Muscle of leg (tissue), 11 donors: Measurements from ENCODE around the gene CPVL. TPM values are rescaled to one million over a fixed set of nuclear protein-coding genes. Genes with fewer than 3 reads are reported as not detected.

ENCODE experiments used
- DNase-seq: peaks from one replicate; pipeline ENCODE4 v3.0.0; 2013
- H3K27ac ChIP-seq: one replicate; pipeline ENCODE4 v1.5.1; 2013; ENCODE audit warnings: mild to moderate bottlenecking, low read length, control low read depth
- H3K27me3 ChIP-seq: one replicate; pipeline ENCODE4 v1.6.1; 2013; ENCODE audit warnings: low read length; ENCODE audit not compliant: control insufficient read depth, insufficient read depth
- H3K36me3 ChIP-seq: one replicate; pipeline ENCODE4 v1.6.1; 2013; ENCODE audit warnings: low read length; ENCODE audit not compliant: control insufficient read depth, insufficient read depth
- H3K4me1 ChIP-seq: one replicate; pipeline ENCODE4 v1.6.1; 2013; ENCODE audit warnings: low read length; ENCODE audit not compliant: control insufficient read depth, insufficient read depth
- H3K4me3 ChIP-seq: one replicate; pipeline ENCODE4 v1.5.1; 2013; ENCODE audit warnings: low read length, control low read depth
- H3K9me3 ChIP-seq: replicated peaks from 2 replicates; pipeline ENCODE4 v1.6.1; 2013; ENCODE audit warnings: low read depth, low read length; ENCODE audit not compliant: control insufficient read depth
- WGBS: methylation state at CpG from one replicate; pipeline ENCODE4 v1.1.5; 2013; ENCODE audit warnings: missing lambda C conversion rate; ENCODE audit not compliant: insufficient coverage; 5-methylcytosine and 5-hydroxymethylcytosine counted together
- polyA plus RNA-seq, 8 donors: library from polyadenylated mRNA; unstranded; fragments of 120-200 nt; gene quantifications; one replicate each; pipeline versions ENCODE4 v1.2.1 to v1.2.3, GENCODE V29; 2013; ENCODE audit warnings: inconsistent platforms in 1 of 8, low replicate concordance in 1 of 8; ENCODE audit not compliant: insufficient read length in 8 of 8, insufficient read depth in 1 of 8
- total RNA-seq: library from RNA; stranded (reverse); fragments of 120-200 nt; gene quantifications from one replicate; pipeline ENCODE4 v1.2.4, GENCODE V29; 2013

Gene CPVL
- total and polyA plus RNA-seq, 9 donors = 16.8 to 45.4 (median 24.3) TPM

DNA sequence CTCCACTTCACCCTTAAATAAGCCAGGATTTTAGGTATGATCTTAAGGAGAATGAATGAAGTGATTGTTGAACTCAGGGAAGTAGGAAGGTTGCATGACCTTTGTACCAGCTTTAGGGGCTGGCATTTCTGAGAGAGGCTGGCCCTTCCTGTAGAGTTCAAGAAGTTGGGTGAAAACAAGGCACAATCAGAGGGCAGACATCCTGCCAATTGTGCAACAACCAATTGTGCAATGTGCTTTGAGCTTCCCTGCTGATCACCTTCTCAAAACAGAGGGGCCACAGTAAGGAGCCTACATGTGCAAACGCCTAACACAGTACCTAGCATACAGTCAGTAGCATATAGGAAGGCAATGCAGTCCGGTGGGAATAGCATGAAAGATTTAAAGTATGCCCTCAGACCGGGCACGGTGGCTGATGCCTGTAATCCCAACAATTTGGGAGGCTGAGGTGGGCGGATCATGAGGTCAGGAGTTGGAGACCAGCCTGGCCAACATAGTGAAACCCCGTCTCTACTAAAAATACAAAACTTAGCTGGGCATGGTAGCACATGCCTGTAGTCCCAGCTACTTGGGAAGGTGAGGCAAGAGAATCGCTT is 5.4 kb downstream of the CPVL start:
- DNase-seq = peak; percentile 41

DNA sequence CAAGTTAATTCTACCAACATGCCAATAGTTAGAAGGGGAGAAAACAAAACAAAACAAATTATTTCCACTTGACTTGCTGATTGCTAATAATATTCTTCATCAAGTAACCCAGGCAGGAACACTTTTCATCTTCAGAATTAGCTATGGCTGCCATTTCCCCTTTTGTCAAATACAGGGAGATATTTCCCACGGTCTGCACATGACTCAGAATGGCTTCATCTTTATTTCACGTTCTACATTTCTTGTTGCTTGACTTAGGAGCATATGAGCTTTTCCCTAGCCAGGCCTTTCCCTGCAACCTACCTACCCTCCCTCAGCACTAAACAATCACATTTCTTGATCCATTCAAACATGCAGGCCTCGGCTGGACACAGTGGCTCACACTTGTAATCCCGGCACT is 6.5 kb downstream of the CPVL start:
- Histone ChIP-seq H3K27me3 (peaks cover 4% of the 10 kb centered on the region), H3K9me3 (peaks cover 2% of the 10 kb centered on the region), H3K27ac (no peak overlapping the region), H3K4me1 (no peaks in the 10 kb centered on the region), H3K4me3 (no peak overlapping the region), H3K36me3 (no peaks in the 10 kb centered on the region)
- WGBS = 71% methylated on average over 4 of the region's 4 CpGs
- no peak for DNase-seq

More for the DNA sequence above, 5.4 kb downstream of the CPVL start:
- WGBS = 100% methylated on average over 1 of the region's 7 CpGs
- no peak overlapping the region for H3K27ac ChIP-seq
- H3K4me1 ChIP-seq = peaks cover 6% of the 10 kb centered on the region
- H3K36me3 ChIP-seq = no peaks in the 10 kb centered on the region
- no peaks in the 10 kb centered on the region for H3K9me3 ChIP-seq
- no peak overlapping the region for H3K4me3 ChIP-seq
- H3K27me3 ChIP-seq = peaks cover 11% of the 10 kb centered on the region

DNA sequence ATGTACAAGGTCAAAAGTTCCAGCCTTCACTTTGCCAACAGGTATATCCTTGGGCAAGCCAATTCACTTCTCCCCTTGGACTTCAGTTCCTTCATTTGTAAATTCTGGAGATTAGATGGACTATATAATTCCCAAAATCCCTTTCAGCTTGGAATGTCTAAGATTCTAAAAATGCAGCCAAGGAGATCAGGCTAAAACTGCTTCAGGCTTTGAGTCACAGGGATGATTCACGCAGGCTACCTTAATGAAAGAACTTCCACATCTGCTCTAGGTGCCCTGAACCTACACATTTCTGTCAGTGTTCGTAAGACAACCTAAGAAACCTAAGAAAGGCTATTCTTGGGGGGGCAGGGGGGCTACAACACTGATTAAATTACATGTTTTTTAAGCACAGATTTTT is 7.1 kb downstream of the CPVL start:
- Histone ChIP-seq H3K27ac (no peak overlapping the region), H3K4me3 (no peak overlapping the region), H3K36me3 (no peaks in the 10 kb centered on the region), H3K27me3 (peaks cover 2% of the 10 kb centered on the region), H3K4me1 (no peaks in the 10 kb centered on the region), H3K9me3 (peaks cover 2% of the 10 kb centered on the region)
- no CpG with 5 or more reads among the region's 2 CpGs for WGBS
- DNase-seq = no peak

DNA sequence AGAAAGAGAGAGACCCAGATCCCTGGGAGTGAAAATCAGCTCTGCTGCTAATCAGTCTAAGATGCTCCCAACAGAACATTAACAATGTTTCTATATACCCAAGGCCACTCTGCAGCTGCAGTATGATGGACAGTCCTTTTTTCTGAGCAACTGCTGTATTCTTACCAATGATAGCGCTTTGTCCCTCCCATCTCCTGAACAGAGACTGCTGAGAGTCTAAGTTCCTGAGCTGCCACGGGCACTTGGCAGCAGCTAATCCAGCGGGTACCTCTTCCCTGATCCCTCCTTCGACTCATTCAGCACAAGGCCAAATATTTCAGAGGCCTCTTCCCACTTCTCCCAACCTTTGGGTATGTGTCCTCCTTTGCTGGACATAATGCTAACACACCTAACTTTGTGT is 7.7 kb downstream of the CPVL start:
- Histone ChIP-seq H3K4me1 (no peaks in the 10 kb centered on the region), H3K9me3 (peaks cover 2% of the 10 kb centered on the region), H3K36me3 (no peaks in the 10 kb centered on the region), H3K4me3 (no peak overlapping the region), H3K27ac (no peak overlapping the region), H3K27me3 (no peaks in the 10 kb centered on the region)
- DNase-seq = no peak
- WGBS = 63% methylated on average over 4 of the region's 4 CpGs

DNA sequence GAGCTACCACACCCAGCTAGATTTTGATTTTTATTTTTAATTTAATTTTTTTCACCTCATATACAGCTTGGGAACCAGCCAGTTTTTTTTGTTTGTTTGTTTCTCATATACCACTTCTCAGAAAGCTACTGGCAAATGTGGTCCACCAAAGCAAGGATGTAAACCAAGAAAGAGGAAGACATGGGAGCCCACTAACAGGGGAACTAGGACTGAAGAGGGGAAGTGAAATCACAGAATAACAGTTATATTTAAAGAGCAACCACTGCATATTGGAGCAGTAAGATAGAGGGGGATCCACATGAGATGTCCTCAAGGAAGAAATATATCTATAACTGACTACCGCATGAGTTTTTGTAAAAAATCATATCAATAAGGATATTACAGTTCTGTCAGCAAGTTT is 10.5 kb downstream of the CPVL start:
- H3K4me3 ChIP-seq = no peak overlapping the region
- H3K4me1 ChIP-seq = no peaks in the 10 kb centered on the region
- no peaks in the 10 kb centered on the region for H3K27me3 ChIP-seq
- no peaks in the 10 kb centered on the region for H3K36me3 ChIP-seq
- no CpG with 5 or more reads among the region's 1 CpG for WGBS
- peak; percentile 16 for DNase-seq
- peaks cover 2% of the 10 kb centered on the region for H3K9me3 ChIP-seq
- H3K27ac ChIP-seq = no peak overlapping the region

DNA sequence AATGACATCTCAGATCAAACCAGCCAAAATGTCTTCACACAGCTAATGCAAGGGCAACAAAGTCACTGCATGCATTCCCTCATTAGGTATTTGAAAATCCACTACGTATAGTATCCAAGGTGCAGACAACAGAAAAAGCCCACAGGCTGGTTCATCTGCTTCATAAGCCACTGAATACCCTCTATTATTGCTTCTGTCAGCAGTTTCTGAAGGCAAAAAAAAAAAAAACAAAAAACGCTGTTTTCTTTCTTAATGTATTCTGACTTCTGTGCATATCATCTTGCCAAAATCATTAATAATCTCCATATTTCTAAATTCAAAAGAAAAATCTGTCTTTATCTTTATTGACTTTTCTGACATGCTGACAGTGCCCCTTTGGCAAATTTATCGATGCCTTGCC is 13.4 kb downstream of the CPVL start:
- Histone ChIP-seq H3K4me1 (no peaks in the 10 kb centered on the region), H3K36me3 (no peaks in the 10 kb centered on the region), H3K27me3 (no peaks in the 10 kb centered on the region), H3K27ac (no peak overlapping the region), H3K9me3 (peaks cover 2% of the 10 kb centered on the region), H3K4me3 (no peak overlapping the region)
- WGBS = 80% methylated on average over 1 of the region's 3 CpGs
- no peak for DNase-seq

DNA sequence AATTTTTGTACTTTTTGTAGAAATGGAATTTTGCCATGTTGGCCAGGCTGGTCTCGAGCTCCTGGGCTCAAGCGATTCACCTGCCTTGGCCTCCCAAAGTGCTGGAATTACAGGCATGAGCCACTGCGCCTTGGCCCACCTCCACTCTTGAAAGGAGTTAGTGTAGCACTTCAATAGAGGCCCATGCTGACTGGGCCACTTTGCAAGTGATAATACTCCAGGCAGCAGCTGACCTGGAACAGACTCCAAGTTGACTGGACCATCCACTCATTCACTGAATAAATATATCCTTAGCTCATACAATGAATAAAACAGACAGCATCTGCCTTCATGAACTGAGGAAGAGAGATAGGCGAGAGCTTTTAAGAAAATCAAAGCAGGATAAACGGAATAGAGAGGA is 14.7 kb downstream of the CPVL start:
- Histone ChIP-seq H3K27me3 (no peaks in the 10 kb centered on the region), H3K27ac (no peak overlapping the region), H3K4me1 (no peaks in the 10 kb centered on the region), H3K9me3 (peaks cover 2% of the 10 kb centered on the region), H3K4me3 (no peak overlapping the region), H3K36me3 (no peaks in the 10 kb centered on the region)
- 87% methylated on average over 5 of the region's 5 CpGs for WGBS
- no peak for DNase-seq

DNA sequence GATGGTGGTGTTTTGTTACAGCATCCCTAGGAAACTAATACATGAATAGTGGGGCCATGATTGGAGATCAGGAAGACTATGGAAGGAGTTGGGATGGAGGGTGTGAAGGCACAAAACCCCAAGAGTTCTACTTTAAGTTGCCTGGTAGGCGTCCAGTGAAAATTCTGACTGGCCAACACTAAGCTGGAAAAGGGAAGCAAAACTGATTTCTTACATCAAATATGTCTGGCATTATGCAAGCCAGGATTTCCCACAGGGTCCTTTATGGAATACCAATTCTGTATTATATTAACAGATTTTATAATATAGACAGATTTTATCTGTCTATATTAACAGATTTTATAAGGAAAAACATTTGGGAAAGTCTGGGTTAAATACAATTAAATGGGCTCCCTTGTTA is 16.2 kb downstream of the CPVL start:
- Histone ChIP-seq H3K4me1 (no peaks in the 10 kb centered on the region), H3K36me3 (no peaks in the 10 kb centered on the region), H3K27ac (no peak overlapping the region), H3K4me3 (no peak overlapping the region), H3K27me3 (no peaks in the 10 kb centered on the region), H3K9me3 (no peaks in the 10 kb centered on the region)
- DNase-seq = no peak
- WGBS = no CpG with 5 or more reads among the region's 1 CpG

DNA sequence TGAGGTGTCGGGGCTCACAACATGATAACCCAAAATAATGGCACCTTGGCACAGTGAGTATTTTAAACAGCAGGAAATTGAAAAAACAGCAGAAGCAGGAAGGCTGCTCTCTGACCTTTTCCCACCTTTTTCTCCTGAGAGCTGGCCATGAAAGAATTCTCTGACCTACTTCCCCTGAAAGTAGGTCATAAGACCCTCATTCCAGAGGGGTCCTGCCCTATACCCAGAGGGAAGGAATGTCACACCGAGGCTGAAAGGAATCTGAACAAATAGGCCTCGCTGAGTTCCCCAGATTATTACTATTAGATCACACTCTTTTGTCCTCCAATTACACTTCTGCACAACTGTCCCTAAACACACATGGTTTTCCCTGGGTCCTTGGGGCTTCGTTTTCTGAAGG is 18.8 kb downstream of the CPVL start:
- Histone ChIP-seq H3K27me3 (no peaks in the 10 kb centered on the region), H3K4me1 (no peaks in the 10 kb centered on the region), H3K27ac (no peak overlapping the region), H3K4me3 (no peak overlapping the region), H3K36me3 (no peaks in the 10 kb centered on the region), H3K9me3 (no peaks in the 10 kb centered on the region)
- no peak for DNase-seq
- WGBS = 50% methylated on average over 2 of the region's 4 CpGs

DNA sequence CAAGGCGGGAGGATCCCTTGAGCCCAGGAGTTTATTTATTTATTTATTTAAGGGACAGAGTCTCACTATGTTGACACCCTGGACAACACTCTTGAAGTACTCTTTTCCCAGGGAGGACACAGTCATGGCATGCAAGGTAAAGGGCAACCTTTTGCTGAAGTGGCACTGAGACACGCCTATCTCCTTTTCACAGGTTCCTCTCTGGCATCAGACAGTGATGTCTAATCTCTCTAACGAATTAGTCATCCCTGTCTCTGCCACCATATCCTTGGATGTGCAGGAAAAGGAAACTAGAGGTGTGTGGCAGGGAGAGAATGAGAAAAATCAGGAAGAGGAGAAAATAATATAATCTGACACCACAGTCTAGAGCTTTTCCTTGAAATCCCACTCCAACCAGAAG is 19.5 kb downstream of the CPVL start:
- no peaks in the 10 kb centered on the region for H3K4me1 ChIP-seq
- DNase-seq = no peak
- no CpG with 5 or more reads among the region's 3 CpGs for WGBS
- H3K27ac ChIP-seq = no peak overlapping the region
- no peaks in the 10 kb centered on the region for H3K36me3 ChIP-seq
- H3K4me3 ChIP-seq = no peak overlapping the region
- no peaks in the 10 kb centered on the region for H3K9me3 ChIP-seq
- H3K27me3 ChIP-seq = no peaks in the 10 kb centered on the region

DNA sequence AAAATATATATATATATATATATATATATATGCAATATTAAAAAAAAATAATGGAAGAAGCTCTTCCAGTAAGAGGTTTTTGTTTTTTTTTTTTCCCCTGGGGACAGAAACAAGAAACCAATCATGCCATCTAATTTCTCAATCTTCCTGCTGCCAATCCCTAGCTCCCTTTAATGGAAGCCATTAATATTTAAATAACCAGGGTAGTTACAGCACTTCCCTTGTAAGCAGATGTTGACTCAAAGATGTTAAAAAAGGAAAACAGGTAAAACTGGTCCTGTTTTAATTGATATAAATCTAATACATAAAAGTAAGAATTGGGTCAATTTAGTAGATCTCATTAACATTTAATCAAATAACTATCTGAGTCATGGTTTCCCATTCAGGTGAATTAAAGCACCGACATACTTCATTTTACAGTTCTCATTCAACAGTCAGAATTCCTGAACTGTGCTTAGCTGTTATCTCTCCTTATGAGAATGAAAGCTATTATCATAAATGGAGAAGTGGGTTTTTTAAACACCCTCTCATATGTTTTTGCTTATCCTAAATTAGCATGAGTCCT is 22.6 kb downstream of the CPVL start:
- WGBS = no CpG with 5 or more reads among the region's 1 CpG
- H3K36me3 ChIP-seq = no peaks in the 10 kb centered on the region
- H3K27me3 ChIP-seq = no peaks in the 10 kb centered on the region
- no peak overlapping the region for H3K27ac ChIP-seq
- DNase-seq = no peak
- no peaks in the 10 kb centered on the region for H3K4me1 ChIP-seq
- H3K4me3 ChIP-seq = no peak overlapping the region
- no peaks in the 10 kb centered on the region for H3K9me3 ChIP-seq
